GM12874 (cell line): ENCODE data around the gene DCBLD2.

Source experiments
- TF ChIP-seq, protein P1 (sequence below): IDR thresholded peaks from 2 replicates; pipeline ENCODE4 v1.5.1; 2011; ENCODE audit warnings: low read depth, mild to moderate bottlenecking, control low read depth, low read length, moderate library complexity; ENCODE audit not compliant: insufficient read depth

The DCBLD2 gene

DNA sequence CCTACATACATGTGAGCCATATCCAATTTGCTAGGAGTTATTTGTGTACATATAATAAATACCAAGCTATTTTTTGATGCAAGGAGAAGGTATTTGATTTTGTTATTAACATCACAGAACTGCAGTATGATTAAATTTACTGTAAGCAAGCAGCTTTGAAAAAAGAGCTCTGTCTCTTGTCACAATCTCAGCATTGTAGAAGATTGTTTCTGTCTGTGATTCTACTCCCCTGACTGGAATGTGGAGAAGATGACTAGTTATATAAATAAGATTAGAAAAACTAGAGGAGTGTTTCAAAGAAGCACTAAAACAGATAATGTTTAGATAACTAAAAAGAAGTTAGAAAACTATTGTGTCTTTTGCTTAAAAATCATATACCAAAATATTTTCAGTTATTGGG lies 17.1 kb upstream of the DCBLD2 start:
- TF ChIP-seq, protein P1, sequence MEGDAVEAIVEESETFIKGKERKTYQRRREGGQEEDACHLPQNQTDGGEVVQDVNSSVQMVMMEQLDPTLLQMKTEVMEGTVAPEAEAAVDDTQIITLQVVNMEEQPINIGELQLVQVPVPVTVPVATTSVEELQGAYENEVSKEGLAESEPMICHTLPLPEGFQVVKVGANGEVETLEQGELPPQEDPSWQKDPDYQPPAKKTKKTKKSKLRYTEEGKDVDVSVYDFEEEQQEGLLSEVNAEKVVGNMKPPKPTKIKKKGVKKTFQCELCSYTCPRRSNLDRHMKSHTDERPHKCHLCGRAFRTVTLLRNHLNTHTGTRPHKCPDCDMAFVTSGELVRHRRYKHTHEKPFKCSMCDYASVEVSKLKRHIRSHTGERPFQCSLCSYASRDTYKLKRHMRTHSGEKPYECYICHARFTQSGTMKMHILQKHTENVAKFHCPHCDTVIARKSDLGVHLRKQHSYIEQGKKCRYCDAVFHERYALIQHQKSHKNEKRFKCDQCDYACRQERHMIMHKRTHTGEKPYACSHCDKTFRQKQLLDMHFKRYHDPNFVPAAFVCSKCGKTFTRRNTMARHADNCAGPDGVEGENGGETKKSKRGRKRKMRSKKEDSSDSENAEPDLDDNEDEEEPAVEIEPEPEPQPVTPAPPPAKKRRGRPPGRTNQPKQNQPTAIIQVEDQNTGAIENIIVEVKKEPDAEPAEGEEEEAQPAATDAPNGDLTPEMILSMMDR, result no peak

DNA sequence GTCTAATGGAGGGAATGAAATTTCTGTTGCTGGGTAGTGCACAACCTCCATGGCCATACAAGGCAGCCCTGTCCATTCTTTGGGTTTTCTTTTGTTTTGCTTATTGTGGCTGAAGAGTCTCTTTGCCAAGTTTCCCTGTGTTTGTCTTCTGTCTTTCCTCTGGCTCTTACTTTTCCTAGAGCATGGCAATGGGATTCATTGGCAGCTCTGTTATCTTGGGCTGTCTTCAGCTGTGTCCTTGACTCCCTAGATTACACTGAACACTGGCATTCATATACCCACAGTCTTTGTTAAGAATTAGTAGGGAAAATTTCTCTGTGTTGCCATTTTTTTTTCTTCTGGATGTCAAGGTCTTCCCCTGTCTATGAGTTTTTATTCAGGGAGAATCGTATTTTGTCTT lies 16.1 kb upstream of the DCBLD2 start:
- TF ChIP-seq, protein P1, result no peak

GRCh38 chr3:98914210-98915080 lies 12.9 kb upstream of the DCBLD2 start:
- TF ChIP-seq, protein P1, result no peak

GRCh38 chr3:98912448-98912847 lies 11.0 kb upstream of the DCBLD2 start:
- TF ChIP-seq, protein P1, result no peak

- TF ChIP-seq, protein P1, result no peak
Observed at GRCh38 chr3:98906230-98906629, 4.7 kb upstream of the DCBLD2 start.

- TF ChIP-seq, protein P1, result no peak
Observed at GRCh38 chr3:98903705-98904481, 2.4 kb upstream of the DCBLD2 start.

GRCh38 chr3:98903099-98903498 lies 1.6 kb upstream of the DCBLD2 start:
- TF ChIP-seq, protein P1, result no peak
